Cardiac muscle cell (in vitro differentiated cells and primary cell): ENCODE results near the gene ZBTB40. TPM values are rescaled to one million over a fixed set of nuclear protein-coding genes. Genes with fewer than 3 reads are reported as not detected.

Source experiments
- DNase-seq, 2 donors: peaks; one replicate each; pipeline versions ENCODE4 v3.0.0 to v3.0.0-alpha.2; 2010 to 2017; ENCODE audit warnings: low read depth in 1 of 2, low spot score in 1 of 2
- H3K27ac ChIP-seq: fragments of 200-600 bp; sonication (generic); 2 replicates; pipeline ENCODE4 v1.5.1; 2016
- H3K27me3 ChIP-seq: fragments of 200-600 bp; sonication (generic); 2 replicates; pipeline ENCODE4 v1.6.0; 2016; ENCODE audit warnings: control low read depth
- H3K36me3 ChIP-seq: fragments of 200-600 bp; sonication (generic); 2 replicates; pipeline ENCODE4 v1.5.1; 2016; ENCODE audit warnings: control low read depth
- H3K4me1 ChIP-seq: fragments of 200-600 bp; sonication (generic); 2 replicates; pipeline ENCODE4 v1.8.1; 2017; ENCODE audit warnings: low read depth, mild to moderate bottlenecking, mixed run types
- H3K4me3 ChIP-seq: fragments of 200-600 bp; sonication (generic); 2 replicates; pipeline ENCODE4 v1.5.1; 2016; ENCODE audit warnings: mild to moderate bottlenecking
- H3K9me3 ChIP-seq: fragments of 200-600 bp; sonication (generic); 2 replicates; pipeline ENCODE4 v1.5.1; 2017; ENCODE audit warnings: low read depth, mild to moderate bottlenecking, control low read depth
- polyA plus RNA-seq: library from polyadenylated mRNA; unstranded; fragments of >200 nt; fragmentation: Nextera tagmentation; extraction: Ambion mirVana; gene quantifications from 2 replicates; pipeline ENCODE4 v1.2.1, GENCODE V29; 2016
- total RNA-seq: library from RNA; depleted of rRNA; stranded (reverse); fragments of >200 nt; gene quantifications from 2 replicates; pipeline ENCODE4 v1.2.3, GENCODE V29; 2016
- TF ChIP-seq, protein P1 (sequence below): IDR thresholded peaks from 2 replicates; pipeline ENCODE4 v1.5.1; 2012; ENCODE audit warnings: low read depth, mild to moderate bottlenecking, low read length

Gene ZBTB40
- total and polyA plus RNA-seq, 2 experiments from 2014 or later = 8.3 to 18.1 TPM

DNA sequence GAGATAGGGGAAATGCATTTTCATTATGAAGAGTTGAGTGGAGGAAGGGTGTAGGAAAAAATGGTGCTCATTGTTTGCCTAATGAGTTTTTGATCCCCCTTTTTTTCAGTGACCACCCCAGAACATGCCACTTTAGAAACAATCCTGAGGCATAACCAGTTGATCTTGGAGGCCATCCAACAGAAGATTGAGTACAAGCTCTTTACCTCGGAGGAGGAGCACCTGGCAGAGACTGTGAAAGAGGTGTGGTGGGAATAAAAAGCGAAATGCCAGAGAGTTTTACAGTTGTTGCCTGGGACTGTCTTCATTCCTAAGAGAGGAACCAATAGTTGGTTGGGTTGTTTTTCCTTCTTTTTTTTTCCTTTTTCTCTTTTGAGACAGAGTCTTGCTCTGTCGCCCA is 57.3 kb downstream of the ZBTB40 start:
- TF ChIP-seq, protein P1, sequence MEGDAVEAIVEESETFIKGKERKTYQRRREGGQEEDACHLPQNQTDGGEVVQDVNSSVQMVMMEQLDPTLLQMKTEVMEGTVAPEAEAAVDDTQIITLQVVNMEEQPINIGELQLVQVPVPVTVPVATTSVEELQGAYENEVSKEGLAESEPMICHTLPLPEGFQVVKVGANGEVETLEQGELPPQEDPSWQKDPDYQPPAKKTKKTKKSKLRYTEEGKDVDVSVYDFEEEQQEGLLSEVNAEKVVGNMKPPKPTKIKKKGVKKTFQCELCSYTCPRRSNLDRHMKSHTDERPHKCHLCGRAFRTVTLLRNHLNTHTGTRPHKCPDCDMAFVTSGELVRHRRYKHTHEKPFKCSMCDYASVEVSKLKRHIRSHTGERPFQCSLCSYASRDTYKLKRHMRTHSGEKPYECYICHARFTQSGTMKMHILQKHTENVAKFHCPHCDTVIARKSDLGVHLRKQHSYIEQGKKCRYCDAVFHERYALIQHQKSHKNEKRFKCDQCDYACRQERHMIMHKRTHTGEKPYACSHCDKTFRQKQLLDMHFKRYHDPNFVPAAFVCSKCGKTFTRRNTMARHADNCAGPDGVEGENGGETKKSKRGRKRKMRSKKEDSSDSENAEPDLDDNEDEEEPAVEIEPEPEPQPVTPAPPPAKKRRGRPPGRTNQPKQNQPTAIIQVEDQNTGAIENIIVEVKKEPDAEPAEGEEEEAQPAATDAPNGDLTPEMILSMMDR = no peak
- H3K36me3 ChIP-seq = peaks cover 33% of the 10 kb centered on the region

DNA sequence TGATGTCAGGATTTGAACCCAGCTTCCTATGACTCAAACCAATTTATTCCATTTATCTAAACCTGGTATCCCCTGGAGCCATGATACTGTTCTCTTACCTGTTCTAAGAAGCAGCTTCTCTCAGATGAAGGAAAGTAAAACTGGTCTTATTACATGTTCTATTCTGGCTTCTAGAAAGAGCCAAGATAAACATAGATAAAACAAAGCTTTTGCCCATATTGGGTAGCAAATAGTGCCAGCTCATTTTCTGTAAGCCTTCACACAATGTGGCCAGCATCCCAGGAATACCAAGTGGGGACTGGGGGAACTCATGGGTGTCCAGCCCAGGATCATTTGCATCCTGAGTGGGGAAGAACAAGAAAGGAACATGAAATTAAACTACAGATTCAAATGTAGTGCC is 58.2 kb downstream of the ZBTB40 start:
- no peak for DNase-seq
- no peaks in the 10 kb centered on the region for H3K27me3 ChIP-seq
- H3K4me1 ChIP-seq = peaks cover 11% of the 10 kb centered on the region
- H3K9me3 ChIP-seq = no peaks in the 10 kb centered on the region
- no peak overlapping the region for H3K4me3 ChIP-seq
- H3K36me3 ChIP-seq = peaks cover 37% of the 10 kb centered on the region
- no peak overlapping the region for H3K27ac ChIP-seq
- TF ChIP-seq, protein P1 = no peak

More for the DNA sequence above, 57.3 kb downstream of the ZBTB40 start:
- no peak for DNase-seq
- H3K4me1 ChIP-seq = peaks cover 11% of the 10 kb centered on the region
- no peaks in the 10 kb centered on the region for H3K27me3 ChIP-seq
- H3K9me3 ChIP-seq = no peaks in the 10 kb centered on the region
- no peak overlapping the region for H3K27ac ChIP-seq
- no peak overlapping the region for H3K4me3 ChIP-seq

DNA sequence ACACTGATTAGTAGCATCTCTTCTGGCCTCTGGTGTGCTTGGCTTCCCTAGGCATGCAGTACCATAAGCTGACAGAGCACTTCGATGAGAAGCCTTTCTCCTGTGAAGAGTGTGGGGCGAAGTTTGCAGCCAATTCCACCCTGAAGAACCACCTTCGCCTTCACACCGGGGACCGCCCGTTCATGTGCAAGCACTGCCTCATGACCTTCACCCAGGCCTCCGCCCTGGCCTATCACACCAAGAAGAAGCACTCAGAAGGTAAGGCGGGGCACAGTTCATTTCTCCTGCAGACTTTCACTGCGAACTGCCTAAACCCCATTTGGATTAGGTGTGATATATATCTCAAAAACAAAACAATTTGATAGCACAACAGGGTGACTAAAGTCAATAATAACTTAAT is 61.2 kb downstream of the ZBTB40 start:
- no peak for DNase-seq
- peaks cover 10% of the 10 kb centered on the region for H3K4me1 ChIP-seq
- H3K27me3 ChIP-seq = no peaks in the 10 kb centered on the region
- no peak overlapping the region for H3K4me3 ChIP-seq
- no peak overlapping the region for H3K27ac ChIP-seq
- peaks cover 38% of the 10 kb centered on the region for H3K36me3 ChIP-seq
- no peaks in the 10 kb centered on the region for H3K9me3 ChIP-seq
- TF ChIP-seq, protein P1 = no peak

DNA sequence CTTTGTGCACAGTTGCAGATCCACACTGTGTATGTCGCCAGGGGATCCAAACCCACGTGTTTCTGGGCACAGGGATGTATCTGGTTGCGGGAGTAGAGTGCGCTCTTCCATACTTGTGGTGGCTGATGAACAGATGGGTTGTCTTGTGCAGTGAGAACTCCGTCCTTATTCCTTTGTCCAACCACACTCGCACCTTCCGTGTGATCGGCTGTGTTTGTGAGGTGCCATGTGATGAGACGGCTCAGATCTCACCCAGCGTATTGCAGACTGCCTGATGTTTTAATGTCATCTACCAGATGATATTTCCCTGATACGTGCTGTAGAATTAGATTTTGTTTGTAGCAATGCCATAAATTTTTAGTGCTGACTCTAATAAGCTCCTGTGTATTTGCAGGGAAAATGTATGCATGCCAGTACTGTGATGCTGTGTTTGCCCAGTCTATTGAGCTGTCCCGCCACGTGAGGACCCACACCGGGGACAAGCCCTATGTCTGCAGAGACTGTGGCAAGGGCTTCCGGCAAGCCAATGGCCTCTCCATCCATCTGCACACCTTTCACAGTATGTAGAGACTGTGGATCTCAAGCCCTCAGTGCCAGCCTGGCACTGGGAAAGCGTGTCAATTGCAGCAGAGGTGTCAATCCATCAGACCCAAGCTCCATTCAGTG is 65.4 kb downstream of the ZBTB40 start:
- TF ChIP-seq, protein P1 = no peak
- no peak for DNase-seq
- H3K36me3 ChIP-seq = peaks cover 33% of the 10 kb centered on the region
- no peak overlapping the region for H3K27ac ChIP-seq
- H3K9me3 ChIP-seq = no peaks in the 10 kb centered on the region
- no peak overlapping the region for H3K4me3 ChIP-seq
- H3K27me3 ChIP-seq = no peaks in the 10 kb centered on the region
- no peaks in the 10 kb centered on the region for H3K4me1 ChIP-seq

DNA sequence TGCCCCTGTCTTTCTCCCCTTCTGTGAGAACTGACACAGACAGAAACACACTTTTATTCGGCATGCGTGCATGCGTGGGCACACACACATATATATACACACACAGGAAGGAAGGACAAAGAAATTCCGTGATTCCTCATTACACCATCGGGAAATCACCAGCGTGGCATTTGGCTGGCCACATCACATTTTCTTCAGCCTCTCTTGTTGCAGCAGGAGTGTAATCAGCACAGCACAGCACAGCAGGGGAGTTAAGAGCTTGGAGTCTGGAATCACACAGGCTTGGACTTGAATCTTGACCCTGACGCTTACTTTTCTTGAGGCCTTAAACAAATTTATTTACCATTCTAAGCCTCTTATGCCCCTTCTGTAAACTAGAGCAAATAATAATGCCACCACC is 66.3 kb downstream of the ZBTB40 start:
- H3K27me3 ChIP-seq = no peaks in the 10 kb centered on the region
- H3K4me1 ChIP-seq = no peaks in the 10 kb centered on the region
- TF ChIP-seq, protein P1 = no peak
- no peak overlapping the region for H3K4me3 ChIP-seq
- no peak for DNase-seq
- peaks cover 32% of the 10 kb centered on the region for H3K36me3 ChIP-seq
- no peaks in the 10 kb centered on the region for H3K9me3 ChIP-seq
- no peak overlapping the region for H3K27ac ChIP-seq
